DMS53 treated with DMSO at 0.1 percent for 48 hours (cell line): ENCODE measurements around the gene PDZD2.
"Not testable (repeated sequence)": the region's sequence is repeated elsewhere in the genome, so short reads cannot be mapped to it uniquely, and the experiment has no call there.

ENCODE experiments used
- DNase-seq: peaks from one replicate; lab custom pipeline; 2025; ENCODE audit not compliant: unreplicated experiment; lab: John Stamatoyannopoulos, UW

PDZD2 gene

GRCh38 chr5:31731710-31732301 lies 92.9 kb downstream of the PDZD2 start:
- DNase-seq: no peak

DNA sequence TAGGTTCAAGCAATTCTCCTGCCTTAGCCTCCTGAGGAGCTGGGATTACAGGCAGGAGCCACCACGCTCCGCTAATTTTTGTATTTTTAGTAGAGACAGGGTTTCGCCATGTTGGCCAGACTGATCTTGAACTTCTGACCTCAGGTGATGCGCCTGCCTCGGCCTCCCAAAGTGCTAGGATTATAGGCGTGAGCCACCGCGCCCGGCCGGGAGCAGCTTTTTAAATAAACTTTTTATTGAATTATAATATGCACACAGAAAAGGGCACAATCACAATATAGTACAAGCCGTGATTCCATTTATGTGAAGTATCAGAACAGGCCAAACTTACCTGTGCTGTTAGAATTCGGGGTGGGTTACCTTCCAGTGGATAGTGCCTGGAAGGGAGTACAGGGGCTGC lies 93.9 kb downstream of the PDZD2 start:
- DNase-seq: not testable (repeated sequence)

DNA sequence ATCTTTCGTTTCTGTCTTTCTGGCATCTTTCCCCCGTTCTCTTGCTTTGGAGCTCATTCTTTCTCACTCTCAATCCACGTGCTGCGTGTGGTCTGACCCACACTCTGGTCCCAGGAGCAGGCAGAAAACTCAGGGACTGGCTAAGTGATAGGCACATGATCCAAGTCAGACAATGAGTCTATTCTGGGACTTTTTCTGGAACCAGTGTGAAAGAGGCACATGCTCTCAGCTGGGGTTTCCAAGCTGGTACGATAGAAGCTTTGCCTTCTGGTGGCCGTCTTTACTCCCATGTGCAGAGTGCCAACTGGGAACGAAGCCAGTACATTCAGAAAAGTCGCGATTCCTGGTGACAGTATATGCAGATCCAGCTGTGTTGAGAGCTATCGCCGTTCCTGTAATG lies 94.4 kb downstream of the PDZD2 start:
- no peak for DNase-seq

- no peak for DNase-seq
Observed at GRCh38 chr5:31736127-31736526, 97.2 kb downstream of the PDZD2 start.

- no peak for DNase-seq
Observed at GRCh38 chr5:31738199-31738598, 99.3 kb downstream of the PDZD2 start.

DNA sequence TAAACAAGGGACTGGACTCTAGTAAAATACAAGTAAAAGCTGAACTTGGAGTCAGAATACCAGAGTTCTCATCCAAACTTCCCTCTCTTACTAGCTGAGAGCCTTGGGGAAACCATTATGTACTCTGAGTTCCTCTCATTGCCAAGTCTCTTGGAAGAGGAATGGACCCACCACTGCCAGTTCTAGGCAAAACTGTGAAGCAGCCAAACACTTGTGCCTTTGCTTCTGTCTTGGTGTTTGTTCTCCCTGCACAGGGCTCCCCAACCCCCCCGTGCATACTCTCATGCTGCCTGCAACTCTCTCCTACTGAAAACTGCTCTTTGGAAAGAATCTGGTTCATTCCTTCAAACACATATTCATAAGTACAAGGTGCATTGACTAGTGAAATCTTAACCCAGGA lies 102.6 kb downstream of the PDZD2 start:
- no peak for DNase-seq

DNA sequence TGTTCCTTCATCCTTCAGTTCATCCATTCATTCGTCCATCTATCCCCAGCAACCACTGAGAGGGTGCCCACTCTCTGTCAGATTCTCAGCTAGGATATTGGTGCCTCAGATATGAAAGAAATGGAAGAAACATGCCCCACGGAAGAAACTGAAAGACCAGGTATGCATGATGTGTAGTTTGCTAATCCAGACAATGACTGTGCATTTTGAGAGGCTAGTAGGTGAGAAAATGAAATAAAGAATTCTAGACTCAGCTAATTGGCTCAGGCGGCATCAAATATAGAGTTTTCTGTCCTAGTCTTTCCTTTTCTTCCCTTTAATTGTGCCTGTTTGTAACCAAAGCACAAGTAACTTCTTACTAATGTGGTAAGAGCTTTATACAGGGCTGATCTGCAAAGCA lies 104.7 kb downstream of the PDZD2 start:
- DNase-seq: no peak

DNA sequence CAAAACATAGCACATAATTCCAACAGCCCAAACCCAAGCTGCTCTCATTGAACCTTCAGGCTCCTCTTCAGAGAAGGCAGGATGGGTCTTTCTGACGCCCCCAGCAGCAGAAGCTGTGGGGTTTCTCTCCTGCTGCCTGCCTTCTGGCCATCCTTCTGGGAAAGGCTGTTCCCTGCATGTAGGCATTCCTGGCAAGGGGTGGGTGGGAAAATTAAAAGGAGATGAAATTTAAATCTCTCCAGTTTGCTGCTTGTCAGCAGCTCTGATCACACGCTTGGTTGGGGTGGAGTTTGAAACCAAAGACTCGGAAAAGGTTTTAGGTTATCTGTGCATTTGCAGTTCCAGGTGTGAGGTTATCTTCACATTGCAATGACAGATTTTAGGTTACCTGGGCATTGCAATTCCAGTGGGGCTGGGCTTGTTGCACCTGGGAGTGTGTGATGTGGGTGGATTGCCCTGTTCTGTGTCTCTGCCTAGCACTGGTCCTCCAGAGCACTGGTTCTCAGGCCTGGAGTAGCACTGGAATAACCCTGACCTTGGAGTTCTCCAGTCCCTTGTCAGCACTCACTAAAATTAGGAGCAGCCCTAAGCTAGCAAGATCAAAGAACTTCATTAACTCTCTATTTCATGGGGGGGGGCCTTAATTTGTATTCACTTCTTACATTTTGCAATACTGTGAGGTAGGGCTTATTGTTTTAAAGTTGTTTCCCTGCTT lies 109.7 kb downstream of the PDZD2 start:
- no peak for DNase-seq

DNA sequence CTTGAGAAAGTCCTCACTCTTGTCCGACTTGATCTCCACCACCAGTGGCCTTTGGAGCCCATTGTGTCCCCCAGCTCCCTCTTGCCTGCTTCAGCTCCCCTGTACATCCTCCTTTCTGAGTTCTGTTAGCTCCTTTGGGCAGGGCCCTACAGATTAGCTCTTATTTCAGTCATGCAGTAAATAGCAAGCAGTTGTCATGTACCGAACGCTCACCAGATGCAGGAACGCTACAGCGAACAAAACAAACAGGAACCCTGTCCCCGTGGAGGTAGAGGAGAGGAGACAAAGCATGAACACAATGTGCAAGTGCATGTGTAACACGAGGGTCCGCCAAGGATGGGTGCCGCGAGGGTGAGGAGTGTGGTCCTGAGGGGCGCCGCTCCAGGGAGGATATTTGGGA lies 111.3 kb downstream of the PDZD2 start:
- DNase-seq: no peak

- no peak for DNase-seq
Observed at GRCh38 chr5:31751610-31752009, 112.7 kb downstream of the PDZD2 start.

DNA sequence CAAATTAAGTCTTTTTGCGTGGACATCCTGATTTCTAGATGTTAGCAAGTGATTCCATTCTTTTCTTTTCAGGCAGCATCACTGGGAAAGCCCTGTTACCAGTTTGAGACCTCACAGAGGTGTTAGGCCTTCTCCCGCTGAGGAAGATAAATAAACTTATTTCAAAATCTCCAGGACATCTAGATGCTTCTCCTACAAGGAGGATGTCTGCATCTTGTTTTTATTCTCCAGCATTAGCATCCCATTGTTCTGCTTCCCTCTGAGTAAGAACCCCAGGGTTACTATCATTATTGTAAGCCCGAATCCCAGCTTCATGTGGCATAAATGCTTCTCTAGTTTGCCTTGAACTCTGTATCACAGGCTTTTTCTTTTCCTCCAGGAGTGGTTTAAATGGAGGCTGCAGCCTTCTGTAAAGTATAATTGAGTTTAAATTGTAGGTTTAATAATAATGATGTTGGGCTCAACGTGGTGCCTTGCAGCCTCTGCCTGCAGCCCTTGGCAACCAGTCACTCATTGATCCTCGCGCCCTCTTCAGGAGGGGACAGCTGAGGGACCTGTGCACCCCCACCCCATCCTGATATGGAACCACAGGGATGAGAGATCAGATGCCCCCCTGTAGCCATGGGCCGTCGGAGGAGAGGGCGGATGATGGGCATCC lies 114.9 kb downstream of the PDZD2 start:
- DNase-seq: no peak

GRCh38 chr5:31754358-31754704 lies 115.4 kb downstream of the PDZD2 start:
- DNase-seq: no peak

DNA sequence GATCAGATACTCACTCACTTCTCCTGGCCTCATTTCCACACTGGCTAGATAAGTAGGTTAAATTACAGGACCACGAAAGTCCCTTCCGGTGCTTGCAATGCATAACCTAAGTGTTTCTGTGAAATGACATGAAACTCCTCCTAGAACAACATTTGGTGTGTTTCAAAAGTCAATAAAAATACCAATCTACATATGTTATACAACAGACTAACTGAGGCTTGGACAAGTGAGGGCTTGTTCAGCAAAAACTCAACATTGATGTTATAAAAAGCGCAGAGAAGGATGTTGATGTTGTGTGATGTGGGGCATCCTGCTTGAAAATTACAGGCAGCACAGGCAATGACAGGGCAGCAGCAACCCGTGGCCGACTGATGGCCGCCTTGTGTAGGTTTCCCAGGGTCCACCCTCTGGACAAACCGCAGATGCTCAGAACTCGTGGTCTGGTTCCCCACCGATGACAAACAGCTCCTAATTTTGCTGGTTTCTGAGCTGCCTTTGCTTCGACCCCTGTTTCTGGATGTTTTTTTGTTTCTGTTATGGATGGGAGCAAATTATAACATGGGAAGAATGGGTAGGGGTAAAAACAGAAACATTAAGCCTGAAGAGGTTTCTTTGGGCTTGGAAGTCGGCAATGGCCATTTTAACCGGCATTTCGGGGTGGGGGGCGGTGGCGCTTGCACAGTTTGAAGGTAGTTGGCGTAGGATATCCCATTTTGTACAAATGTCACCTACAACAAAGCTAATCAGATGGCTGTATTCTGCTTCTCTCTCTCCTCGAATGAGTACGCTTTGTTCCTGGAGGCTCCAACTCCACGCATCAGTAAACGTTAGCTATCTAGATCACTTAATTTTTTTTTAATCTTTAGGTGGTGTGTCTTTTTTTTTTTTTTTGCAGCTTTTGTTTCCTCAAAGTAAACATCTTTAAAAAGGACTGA lies 116.1 kb downstream of the PDZD2 start:
- DNase-seq: no peak

DNA sequence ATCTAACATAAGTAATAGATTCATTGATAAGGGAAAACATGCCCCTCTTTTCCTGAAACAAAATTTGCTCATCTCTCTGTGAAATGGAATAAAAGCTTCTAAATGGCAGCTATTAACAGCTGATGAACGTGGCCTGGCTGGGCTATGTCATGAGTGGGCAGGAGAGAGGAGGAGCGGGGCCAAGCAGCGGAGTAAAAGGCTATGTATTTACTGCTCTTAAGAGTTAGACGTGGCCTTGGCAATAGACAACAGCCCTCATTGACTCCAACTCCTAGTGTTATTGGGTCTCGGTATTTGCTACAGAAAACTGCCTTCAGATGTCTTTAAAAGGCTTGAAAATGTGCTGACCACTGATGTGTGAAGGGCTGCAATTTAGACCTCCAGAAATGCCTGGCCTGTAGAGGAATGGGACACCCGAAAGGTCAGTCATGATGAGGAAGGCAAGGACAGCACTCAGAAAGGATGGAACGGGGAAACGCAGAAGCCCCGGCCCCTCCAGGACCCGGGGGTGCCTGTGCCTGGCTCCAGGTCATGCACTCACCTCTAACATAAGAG lies 116.8 kb downstream of the PDZD2 start:
- DNase-seq: no peak

DNA sequence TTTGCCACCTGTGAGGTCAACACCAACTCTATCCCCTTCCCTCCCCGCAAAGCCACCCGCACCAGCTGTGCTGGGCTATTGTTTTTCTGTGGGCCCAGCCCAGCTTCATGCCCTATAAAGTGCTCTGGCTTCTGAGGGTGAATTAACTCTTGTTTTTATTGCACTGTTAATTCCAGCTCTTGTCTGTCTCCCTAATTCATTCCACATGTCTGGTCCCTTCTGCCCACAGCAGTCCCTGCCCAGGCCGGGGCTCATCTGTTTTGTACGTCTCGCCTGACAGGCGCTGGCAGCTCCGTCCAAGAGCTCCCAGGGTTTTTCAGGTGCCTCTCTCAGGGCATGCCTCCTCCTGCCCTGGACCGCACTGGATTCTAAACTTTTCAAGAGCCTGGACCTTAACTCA lies 118.9 kb downstream of the PDZD2 start:
- DNase-seq: no peak

DNA sequence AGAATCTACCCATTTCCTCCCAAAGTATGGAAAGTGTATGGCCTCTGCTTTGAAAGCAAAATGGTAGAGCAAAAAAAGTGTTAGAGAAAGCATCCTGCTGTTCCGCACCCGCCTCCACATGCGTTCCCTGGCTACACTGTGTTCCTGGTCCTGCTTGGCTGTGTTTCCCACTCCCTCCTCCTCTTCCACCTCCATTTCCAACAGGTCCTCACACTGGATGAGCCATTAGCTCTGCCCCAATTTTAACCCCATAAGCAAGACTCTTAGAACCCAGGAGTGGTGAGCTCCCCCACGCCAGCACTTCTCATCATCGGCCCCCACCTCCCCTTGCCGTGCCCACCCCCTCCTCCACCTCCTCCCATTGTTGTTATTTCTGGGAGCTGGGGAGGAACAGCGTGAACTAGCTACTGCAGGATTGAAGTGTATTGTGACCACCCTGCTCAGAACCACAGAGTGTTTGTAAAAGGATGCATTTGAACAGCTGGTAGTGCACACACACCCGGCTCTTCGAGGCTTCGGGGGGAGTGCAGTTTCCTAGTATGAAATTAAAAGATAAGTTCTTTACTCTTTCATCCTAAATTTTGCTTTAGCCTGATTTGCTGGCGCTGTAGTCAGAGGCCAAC lies 120.0 kb downstream of the PDZD2 start:
- no peak for DNase-seq

DNA sequence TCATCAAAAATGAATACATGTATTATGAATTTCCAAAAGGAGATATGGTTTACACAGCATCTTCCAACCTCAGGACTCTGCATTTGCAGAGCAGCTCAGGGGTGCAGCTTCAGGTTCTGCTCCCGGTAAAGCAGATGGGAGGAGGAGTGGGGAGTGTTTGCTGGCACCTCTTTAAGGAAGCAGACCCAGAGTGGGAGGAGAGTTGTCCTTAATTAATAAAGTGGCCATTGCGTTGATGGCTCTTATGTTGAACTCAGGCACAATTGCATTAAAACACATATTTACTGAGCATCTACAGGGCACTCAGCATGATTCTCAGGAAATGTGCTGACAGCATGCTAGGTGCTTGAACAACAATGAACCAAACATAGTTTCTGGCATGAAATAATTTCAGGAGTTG lies 121.0 kb downstream of the PDZD2 start:
- no peak for DNase-seq

DNA sequence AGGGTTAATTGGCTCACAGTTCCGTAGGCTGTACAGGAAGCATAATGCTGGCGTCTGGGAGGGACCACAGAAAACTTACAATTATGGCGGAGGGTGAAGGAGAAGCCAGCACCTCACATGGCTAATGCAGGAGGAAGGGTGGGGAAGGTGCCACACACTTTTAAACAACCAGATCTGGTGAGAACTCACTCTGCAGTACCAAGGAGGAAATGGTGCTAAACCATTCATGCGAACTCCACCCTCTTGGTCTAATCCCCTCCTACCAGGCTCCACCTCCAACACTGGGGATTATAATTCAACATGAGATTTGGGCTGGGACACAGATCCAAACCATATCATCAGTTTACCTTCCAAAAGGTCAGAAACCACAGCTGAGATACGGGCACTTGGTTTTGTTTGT lies 122.9 kb downstream of the PDZD2 start:
- no peak for DNase-seq

DNA sequence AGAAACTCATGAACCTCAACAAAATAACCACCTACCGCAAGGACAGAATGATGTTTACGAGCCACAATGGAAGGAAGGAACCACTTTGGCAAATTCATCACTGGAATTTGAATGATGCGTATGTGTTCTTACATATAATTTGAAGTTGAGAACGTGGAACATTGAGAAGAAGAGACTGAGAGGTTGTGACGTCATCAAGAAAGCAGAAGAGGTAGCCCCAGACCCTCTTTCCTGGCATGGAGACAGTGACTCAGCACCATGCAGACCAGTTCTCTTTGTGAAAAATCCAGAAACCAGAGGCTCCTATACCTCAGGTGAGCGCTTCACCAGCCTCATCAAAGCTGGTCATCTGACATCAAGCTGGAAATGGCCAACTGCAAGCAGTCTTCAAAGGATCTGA lies 124.5 kb downstream of the PDZD2 start:
- no peak for DNase-seq

DNA sequence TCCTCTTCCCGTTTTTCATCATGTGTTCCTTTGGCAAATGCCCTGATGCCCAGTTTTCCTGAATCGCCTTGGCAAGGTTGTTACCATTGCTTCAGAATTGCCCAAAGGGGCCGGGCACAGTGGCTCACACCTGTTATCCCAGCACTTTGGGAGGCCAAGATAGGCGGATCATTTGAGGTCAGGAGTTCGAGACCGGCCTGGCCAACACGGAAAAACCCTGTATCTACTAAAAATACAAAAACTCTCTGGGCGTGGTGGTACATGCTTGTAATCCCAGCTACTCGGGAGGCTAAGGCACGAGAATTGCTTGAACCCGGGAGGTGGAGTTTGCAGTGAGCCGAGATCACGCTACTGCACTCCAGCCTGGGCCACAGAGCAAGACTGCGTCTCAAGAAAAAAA lies 125.8 kb downstream of the PDZD2 start:
- not testable (repeated sequence) for DNase-seq
